Motor neuron (in vitro differentiated cells): ENCODE measurements around the gene CLSTN2. TPM values are rescaled to one million over a fixed set of nuclear protein-coding genes. Genes with fewer than 3 reads are reported as not detected.

Experiments used
- ATAC-seq, 8 experiments: fragments of 200-7000 bp; cut with Tn5 transposase; replicated peaks in 6 of 8; 2 replicates each; pipeline ENCODE4 v1.8.0; 2021; ENCODE audit warnings: mild to moderate bottlenecking in 8 of 8, moderate library complexity in 8 of 8
- H3K27ac ChIP-seq, 2 donors: fragments of 250-450 bp; sonication (Bioruptor Pico); 2 replicates each; pipeline ENCODE4 v1.9.0; 2021; ENCODE audit warnings: antibody characterized with exemption in 2 of 2, mild to moderate bottlenecking in 2 of 2, moderate library complexity in 1 of 2
- H3K4me1 ChIP-seq, 2 donors: fragments of 250-450 bp; sonication (Bioruptor Pico); replicated peaks in 1 of 2; 2 replicates each; pipeline ENCODE4 v1.6.1; 2021; ENCODE audit warnings: antibody characterized with exemption in 2 of 2, mild to moderate bottlenecking in 2 of 2, moderate library complexity in 1 of 2
- H3K4me3 ChIP-seq, 5 donors: fragments of 250-450 bp; sonication (Bioruptor Pico); 2 replicates each; pipeline ENCODE4 v1.9.0; 2021; ENCODE audit warnings: antibody characterized with exemption in 5 of 5, mild to moderate bottlenecking in 5 of 5, moderate library complexity in 4 of 5
- WGBS, 10 experiments: fragments of 450-650 bp; shearing (Covaris generic); methylation state at CpG; one replicate each; pipeline ENCODE4 v1.0.0; 2022; 5-methylcytosine and 5-hydroxymethylcytosine counted together
- in situ Hi-C, 9 experiments: fragments of 400-800 bp; cut with MboI; loops; one replicate each; pipeline ENCODE4 v1.15.0; 2021; ENCODE audit warnings: low sequenced_read_pairs in 9 of 9, low pct_unique_long_range_greater_than_20kb in 2 of 9; ENCODE audit not compliant: unreplicated experiment in 9 of 9
- total RNA-seq, 8 experiments: library from RNA; unstranded; fragments of 300-600 nt; gene quantifications; 2 replicates each; pipeline versions ENCODE4 v1.2.3 to v1.2.4, GENCODE V29; 2022

The CLSTN2 gene
- total RNA-seq, 8 experiments from 2014 or later, result 1.2 to 125 (median 27.9) TPM

DNA sequence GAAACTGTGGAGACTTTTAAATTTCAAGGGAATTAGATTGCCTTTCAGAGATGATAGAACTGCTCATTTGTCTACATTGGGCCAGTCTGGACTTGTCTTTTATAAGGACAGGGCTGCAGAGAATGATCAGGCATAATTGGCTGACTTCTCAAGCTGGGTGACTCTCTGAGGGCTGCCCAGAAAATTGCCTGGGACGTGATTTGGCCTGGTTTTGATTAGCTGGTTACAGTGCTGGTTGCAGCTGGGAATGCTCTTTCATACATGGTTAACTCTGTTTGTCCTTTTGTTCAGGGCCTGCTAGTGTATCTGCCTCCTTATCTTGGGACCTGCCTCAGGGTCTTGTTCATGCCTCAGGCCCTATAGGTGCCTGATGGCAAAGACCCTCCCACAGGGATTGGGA lies 245.6 kb downstream of the CLSTN2 start:
- ATAC-seq, result peak in 2 of 8 experiments; percentile 38 to 40
- H3K4me3 ChIP-seq, result no peak overlapping the region
- 0 to 17% methylated on average over 1 of the region's 1 CpG; no CpG with 5 or more reads in 8 of the 10 experiments for WGBS, 10 experiments
- no peak overlapping the region for H3K27ac ChIP-seq
- H3K4me1 ChIP-seq, result no peaks in the 10 kb centered on the region
- in situ Hi-C loops, result no loop called here

DNA sequence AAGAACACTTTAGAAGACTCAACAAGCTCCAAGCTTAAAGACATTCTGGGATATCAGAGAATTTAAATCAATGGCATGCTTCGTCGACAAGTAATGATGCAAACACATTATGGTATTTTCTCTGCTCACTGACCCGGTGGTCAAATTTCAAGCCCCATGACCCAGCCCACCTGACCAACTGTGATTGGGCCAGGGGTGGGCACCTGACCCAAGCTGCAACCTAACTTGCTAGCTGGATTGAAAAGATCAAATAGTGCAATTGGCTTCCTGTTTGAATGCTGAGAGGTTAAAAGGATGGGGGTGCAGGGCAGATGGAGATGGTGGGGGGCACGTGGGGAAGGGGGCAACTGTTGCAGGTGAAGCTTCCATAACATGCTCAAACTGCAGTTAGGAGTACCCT lies 250.4 kb downstream of the CLSTN2 start:
- Histone ChIP-seq H3K27ac (no peak overlapping the region), H3K4me3 (no peak overlapping the region), H3K4me1 (peaks cover 0 to 3% of the 10 kb centered on the region in 2 donors)
- 0 to 90% (median 71%) methylated on average over 1 to 3 of the region's 4 CpGs; no CpG with 5 or more reads in 5 of the 10 experiments for WGBS, 10 experiments
- no peak for ATAC-seq
- in situ Hi-C loops, result no loop called here

DNA sequence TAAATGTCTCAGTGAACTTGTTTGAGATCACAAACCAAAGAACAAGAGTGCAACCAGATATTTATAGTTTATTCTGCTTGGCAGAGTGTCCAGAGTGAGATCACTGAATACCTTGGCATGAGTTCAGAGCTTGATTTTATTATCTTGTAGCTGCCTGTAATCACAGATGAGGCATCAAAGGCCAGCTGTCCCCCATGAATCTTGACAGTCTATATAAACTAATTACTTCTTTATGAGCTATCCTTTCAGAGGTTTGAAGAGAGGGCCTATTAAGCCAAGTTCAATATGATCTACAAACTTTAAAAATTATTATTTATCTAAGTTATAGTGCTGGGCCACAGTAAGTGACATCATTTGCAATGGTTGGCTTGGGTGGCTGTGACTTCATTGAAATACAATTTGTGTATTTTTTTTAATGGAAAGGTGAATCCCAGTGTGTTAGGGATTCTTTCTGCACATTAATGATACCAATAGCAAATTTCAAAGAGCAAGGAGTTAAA lies 251.5 kb downstream of the CLSTN2 start:
- no peak overlapping the region for H3K27ac ChIP-seq
- peaks cover 0 to 3% of the 10 kb centered on the region in 2 donors for H3K4me1 ChIP-seq
- ATAC-seq, result peak in 7 of 8 experiments; percentile 28 to 92 (median 66)
- in situ Hi-C loops, result no loop called here
- H3K4me3 ChIP-seq, result no peak overlapping the region

DNA sequence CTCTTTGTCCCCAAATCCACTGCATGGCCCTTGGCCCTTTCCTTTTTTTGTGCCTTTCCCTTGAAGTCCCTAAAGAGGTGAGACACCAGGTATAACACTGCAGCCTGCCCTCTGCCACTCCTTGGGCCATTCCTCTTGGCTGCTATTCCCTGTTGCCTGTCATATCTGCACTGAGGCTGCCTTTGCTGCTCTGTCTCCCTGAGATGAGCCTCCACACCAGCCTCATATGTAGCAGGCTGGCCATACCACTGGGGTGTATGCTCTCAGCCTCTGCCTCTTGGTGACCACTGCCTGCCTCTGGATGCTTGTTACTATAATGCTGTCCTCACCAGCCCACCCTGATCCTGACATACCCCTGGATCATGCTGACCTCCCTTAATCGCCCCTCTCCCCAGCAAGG lies 252.0 kb downstream of the CLSTN2 start:
- Histone ChIP-seq H3K4me1 (peaks cover 0 to 3% of the 10 kb centered on the region in 2 donors), H3K27ac (no peak overlapping the region), H3K4me3 (no peak overlapping the region)
- in situ Hi-C loops, result no loop called here
- peak in 2 of 8 experiments; percentile 25 to 27 for ATAC-seq
- no CpG with 5 or more reads among the region's 1 CpG for whole genome bisulfite sequencing, 10 experiments

- H3K4me1 ChIP-seq, result peaks cover 0 to 3% of the 10 kb centered on the region in 2 donors
- H3K27ac ChIP-seq, result no peak overlapping the region
- 29 to 100% (median 60%) methylated on average over 1 to 2 of the region's 2 CpGs; no CpG with 5 or more reads in 3 of the 10 experiments for WGBS, 10 experiments
- in situ Hi-C loops, result no loop called here
- ATAC-seq, result no peak
- no peak overlapping the region for H3K4me3 ChIP-seq
Observed at GRCh38 chr3:140187656-140188221, 252.8 kb downstream of the CLSTN2 start.

- peaks cover 0 to 3% of the 10 kb centered on the region in 2 donors for H3K4me1 ChIP-seq
- in situ Hi-C loops, result no loop called here
- H3K4me3 ChIP-seq, result no peak overlapping the region
- peak in 1 of 8 experiments; percentile 12 for ATAC-seq
- H3K27ac ChIP-seq, result no peak overlapping the region
- WGBS, 10 experiments, result 0 to 86% (median 45%) methylated on average over 1 to 2 of the region's 2 CpGs; no CpG with 5 or more reads in 2 of the 10 experiments
Observed at GRCh38 chr3:140188285-140188684, 253.3 kb downstream of the CLSTN2 start.

- H3K27ac ChIP-seq, result no peak overlapping the region
- peaks cover 0 to 3% of the 10 kb centered on the region in 2 donors for H3K4me1 ChIP-seq
- in situ Hi-C loops, result no loop called here
- ATAC-seq, result peak in 2 of 8 experiments; percentile 53 to 77
- 0 to 100% (median 92%) methylated on average over 1 to 3 of the region's 3 CpGs for whole genome bisulfite sequencing, 10 experiments
- H3K4me3 ChIP-seq, result no peak overlapping the region
Observed at GRCh38 chr3:140189267-140189666, 254.3 kb downstream of the CLSTN2 start.

GRCh38 chr3:140189976-140190375 lies 255.0 kb downstream of the CLSTN2 start:
- in situ Hi-C loops, result no loop called here
- H3K4me3 ChIP-seq, result no peak overlapping the region
- peak in 2 of 8 experiments; percentile 15 to 38 for ATAC-seq
- H3K4me1 ChIP-seq, result peaks cover 0 to 3% of the 10 kb centered on the region in 2 donors
- WGBS, 10 experiments, result 0 to 100% (median 82%) methylated on average over 1 of the region's 1 CpG; no CpG with 5 or more reads in 4 of the 10 experiments
- no peak overlapping the region for H3K27ac ChIP-seq

DNA sequence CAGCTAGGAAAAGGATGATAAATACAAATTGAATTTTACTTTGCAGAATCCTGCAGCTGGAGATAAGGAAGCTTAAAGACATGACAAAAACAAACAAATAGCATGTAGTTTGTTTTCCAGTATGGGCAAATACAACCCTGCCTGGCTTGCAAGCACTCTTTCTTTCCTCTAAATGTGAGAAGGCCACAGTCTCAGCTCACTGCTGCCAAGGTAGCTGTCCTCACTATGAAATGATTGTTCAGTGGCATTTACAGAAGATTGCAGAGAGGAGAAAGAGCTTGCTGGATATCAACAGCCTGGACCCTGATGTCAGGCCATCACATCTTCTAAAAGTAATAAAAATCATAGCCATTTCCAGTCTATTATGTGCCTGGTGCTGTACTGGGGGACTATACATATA lies 262.0 kb downstream of the CLSTN2 start:
- in situ Hi-C loops, result no loop called here
- H3K4me3 ChIP-seq, result no peak overlapping the region
- no peak overlapping the region for H3K27ac ChIP-seq
- H3K4me1 ChIP-seq, result peaks cover 0 to 8% of the 10 kb centered on the region in 2 donors
- peak in 1 of 8 experiments; percentile 14 for ATAC-seq

DNA sequence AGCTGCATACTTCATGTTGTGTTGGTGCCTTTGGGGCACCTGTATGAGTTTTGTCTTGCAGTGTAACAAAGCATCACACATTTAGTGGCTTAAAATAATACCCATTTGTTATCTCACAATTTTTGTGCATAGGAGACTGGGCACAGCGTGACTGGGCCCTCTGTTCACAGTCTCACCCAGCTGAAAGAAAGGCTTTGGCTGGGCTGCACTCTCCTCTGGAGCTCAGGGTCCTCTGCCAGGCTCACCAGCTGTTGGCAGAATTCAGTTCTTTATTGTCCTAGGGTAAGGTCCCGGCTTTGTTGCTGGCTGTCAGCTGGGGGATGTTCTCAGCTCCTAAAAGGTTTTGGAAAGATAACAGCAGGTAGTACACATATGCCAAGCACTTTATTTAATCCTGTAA lies 263.3 kb downstream of the CLSTN2 start:
- H3K4me1 ChIP-seq, result peaks cover 3 to 8% of the 10 kb centered on the region in 2 donors
- H3K27ac ChIP-seq, result no peak overlapping the region
- ATAC-seq, result no peak
- in situ Hi-C loops, result no loop called here
- H3K4me3 ChIP-seq, result no peak overlapping the region
- WGBS, 10 experiments, result 0 to 100% (median 46%) methylated on average over 1 of the region's 2 CpGs; no CpG with 5 or more reads in 6 of the 10 experiments

GRCh38 chr3:140199008-140199407 lies 264.0 kb downstream of the CLSTN2 start:
- H3K27ac ChIP-seq, result no peak overlapping the region
- peak in 1 of 8 experiments; percentile 56 for ATAC-seq
- in situ Hi-C loops, result no loop called here
- 55 to 100% (median 82%) methylated on average over 1 to 2 of the region's 2 CpGs; no CpG with 5 or more reads in 5 of the 10 experiments for WGBS, 10 experiments
- peaks cover 8 to 11% of the 10 kb centered on the region in 2 donors for H3K4me1 ChIP-seq
- no peak overlapping the region for H3K4me3 ChIP-seq

- H3K27ac ChIP-seq, result no peak overlapping the region
- in situ Hi-C loops, result no loop called here
- peaks cover 8 to 11% of the 10 kb centered on the region in 2 donors for H3K4me1 ChIP-seq
- H3K4me3 ChIP-seq, result no peak overlapping the region
- peak in 2 of 8 experiments; percentile 20 to 81 for ATAC-seq
- 25 to 100% (median 85%) methylated on average over 1 to 2 of the region's 2 CpGs; no CpG with 5 or more reads in 2 of the 10 experiments for WGBS, 10 experiments
Observed at GRCh38 chr3:140199743-140200142, 264.8 kb downstream of the CLSTN2 start.

DNA sequence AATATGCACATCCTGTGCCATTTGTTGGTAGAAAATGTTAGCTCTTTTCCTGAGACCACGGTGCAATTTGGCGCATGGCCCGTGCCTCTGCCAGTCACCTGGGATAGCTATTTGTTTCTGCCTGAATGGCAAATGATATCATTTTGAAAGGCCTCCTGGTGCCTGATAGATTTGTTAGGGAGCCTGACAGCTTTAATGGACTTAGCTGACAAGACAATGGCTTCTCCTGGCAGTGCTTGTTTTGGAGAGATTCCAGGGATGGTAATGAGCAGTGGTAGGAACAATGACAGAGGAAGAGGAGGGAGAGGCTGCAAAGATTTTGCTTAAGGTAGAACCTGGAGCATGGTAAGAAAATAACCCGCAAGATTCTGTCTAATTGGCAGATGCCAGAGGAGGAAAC lies 268.5 kb downstream of the CLSTN2 start:
- 5 to 87% (median 45%) methylated on average over 2 to 4 of the region's 4 CpGs; no CpG with 5 or more reads in 3 of the 10 experiments for whole genome bisulfite sequencing, 10 experiments
- no peak overlapping the region for H3K27ac ChIP-seq
- no peak overlapping the region for H3K4me3 ChIP-seq
- in situ Hi-C loops, result no loop called here
- peaks cover 8 to 11% of the 10 kb centered on the region in 2 donors for H3K4me1 ChIP-seq
- peak in 2 of 8 experiments; percentile 19 to 41 for ATAC-seq
